ENCODE measurements around the gene NXPH3. TPM values are rescaled to one million over a fixed set of nuclear protein-coding genes. Genes with fewer than 3 reads are reported as not detected.

NXPH3 gene
- total and polyA plus RNA-seq, 2 of the 13 experiments (the other 11 are each of a cell fraction or from before 2014, with no cell fraction given) = 0.04 to 0.58 TPM

DNA sequence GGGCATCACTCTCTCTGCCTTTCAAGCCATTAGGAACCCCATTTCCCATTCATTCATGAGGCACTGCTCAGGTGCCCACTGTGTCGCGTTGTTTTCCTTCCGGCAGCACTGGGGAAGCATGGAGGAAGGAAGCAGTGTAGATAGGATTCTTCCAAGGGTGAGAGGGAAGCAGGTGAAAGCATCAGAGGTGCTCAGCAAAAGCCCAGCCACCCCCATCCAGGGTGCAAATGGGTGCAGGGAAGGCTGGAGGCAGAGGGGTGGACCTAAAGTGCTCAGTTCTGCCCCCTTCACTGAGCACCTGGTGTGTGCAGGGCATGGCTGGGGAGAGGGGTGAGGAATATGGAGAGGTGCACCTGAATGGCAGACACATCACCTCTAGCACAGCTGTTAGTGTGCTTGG, 3.4 kb upstream of the NXPH3 start (continued):
- TF ChIP-seq, protein P1, sequence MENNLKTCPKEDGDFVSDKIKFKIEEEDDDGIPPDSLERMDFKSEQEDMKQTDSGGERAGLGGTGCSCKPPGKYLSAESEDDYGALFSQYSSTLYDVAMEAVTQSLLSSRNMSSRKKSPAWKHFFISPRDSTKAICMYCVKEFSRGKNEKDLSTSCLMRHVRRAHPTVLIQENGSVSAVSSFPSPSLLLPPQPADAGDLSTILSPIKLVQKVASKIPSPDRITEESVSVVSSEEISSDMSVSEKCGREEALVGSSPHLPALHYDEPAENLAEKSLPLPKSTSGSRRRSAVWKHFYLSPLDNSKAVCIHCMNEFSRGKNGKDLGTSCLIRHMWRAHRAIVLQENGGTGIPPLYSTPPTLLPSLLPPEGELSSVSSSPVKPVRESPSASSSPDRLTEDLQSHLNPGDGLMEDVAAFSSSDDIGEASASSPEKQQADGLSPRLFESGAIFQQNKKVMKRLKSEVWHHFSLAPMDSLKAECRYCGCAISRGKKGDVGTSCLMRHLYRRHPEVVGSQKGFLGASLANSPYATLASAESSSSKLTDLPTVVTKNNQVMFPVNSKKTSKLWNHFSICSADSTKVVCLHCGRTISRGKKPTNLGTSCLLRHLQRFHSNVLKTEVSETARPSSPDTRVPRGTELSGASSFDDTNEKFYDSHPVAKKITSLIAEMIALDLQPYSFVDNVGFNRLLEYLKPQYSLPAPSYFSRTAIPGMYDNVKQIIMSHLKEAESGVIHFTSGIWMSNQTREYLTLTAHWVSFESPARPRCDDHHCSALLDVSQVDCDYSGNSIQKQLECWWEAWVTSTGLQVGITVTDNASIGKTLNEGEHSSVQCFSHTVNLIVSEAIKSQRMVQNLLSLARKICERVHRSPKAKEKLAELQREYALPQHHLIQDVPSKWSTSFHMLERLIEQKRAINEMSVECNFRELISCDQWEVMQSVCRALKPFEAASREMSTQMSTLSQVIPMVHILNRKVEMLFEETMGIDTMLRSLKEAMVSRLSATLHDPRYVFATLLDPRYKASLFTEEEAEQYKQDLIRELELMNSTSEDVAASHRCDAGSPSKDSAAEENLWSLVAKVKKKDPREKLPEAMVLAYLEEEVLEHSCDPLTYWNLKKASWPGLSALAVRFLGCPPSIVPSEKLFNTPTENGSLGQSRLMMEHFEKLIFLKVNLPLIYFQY (CRISPR knock-in tag; IDR thresholded peaks at IDR 0.05; ENCODE audit: borderline replicate concordance) = no peak
- TF ChIP-seq, protein P2, sequence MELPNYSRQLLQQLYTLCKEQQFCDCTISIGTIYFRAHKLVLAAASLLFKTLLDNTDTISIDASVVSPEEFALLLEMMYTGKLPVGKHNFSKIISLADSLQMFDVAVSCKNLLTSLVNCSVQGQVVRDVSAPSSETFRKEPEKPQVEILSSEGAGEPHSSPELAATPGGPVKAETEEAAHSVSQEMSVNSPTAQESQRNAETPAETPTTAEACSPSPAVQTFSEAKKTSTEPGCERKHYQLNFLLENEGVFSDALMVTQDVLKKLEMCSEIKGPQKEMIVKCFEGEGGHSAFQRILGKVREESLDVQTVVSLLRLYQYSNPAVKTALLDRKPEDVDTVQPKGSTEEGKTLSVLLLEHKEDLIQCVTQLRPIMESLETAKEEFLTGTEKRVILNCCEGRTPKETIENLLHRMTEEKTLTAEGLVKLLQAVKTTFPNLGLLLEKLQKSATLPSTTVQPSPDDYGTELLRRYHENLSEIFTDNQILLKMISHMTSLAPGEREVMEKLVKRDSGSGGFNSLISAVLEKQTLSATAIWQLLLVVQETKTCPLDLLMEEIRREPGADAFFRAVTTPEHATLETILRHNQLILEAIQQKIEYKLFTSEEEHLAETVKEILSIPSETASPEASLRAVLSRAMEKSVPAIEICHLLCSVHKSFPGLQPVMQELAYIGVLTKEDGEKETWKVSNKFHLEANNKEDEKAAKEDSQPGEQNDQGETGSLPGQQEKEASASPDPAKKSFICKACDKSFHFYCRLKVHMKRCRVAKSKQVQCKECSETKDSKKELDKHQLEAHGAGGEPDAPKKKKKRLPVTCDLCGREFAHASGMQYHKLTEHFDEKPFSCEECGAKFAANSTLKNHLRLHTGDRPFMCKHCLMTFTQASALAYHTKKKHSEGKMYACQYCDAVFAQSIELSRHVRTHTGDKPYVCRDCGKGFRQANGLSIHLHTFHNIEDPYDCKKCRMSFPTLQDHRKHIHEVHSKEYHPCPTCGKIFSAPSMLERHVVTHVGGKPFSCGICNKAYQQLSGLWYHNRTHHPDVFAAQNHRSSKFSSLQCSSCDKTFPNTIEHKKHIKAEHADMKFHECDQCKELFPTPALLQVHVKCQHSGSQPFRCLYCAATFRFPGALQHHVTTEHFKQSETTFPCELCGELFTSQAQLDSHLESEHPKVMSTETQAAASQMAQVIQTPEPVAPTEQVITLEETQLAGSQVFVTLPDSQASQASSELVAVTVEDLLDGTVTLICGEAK (IDR thresholded peaks at IDR 0.05) = no peak
- TF ChIP-seq, protein P2 (CRISPR knock-in tag; IDR thresholded peaks at IDR 0.05) = no peak
- no peak for TF ChIP-seq YEATS4 (CRISPR knock-in tag; IDR thresholded peaks at IDR 0.05; ENCODE audit: borderline replicate concordance)
- TF ChIP-seq, protein P3, sequence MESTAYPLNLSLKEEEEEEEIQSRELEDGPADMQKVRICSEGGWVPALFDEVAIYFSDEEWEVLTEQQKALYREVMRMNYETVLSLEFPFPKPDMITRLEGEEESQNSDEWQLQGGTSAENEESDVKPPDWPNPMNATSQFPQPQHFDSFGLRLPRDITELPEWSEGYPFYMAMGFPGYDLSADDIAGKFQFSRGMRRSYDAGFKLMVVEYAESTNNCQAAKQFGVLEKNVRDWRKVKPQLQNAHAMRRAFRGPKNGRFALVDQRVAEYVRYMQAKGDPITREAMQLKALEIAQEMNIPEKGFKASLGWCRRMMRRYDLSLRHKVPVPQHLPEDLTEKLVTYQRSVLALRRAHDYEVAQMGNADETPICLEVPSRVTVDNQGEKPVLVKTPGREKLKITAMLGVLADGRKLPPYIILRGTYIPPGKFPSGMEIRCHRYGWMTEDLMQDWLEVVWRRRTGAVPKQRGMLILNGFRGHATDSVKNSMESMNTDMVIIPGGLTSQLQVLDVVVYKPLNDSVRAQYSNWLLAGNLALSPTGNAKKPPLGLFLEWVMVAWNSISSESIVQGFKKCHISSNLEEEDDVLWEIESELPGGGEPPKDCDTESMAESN (CRISPR knock-in tag; conservative IDR thresholded peaks at IDR 0.05) = no peak
- TF ChIP-seq RFX3 (CRISPR knock-in tag; IDR thresholded peaks at IDR 0.05) = no peak
- TF ChIP-seq, protein P4, sequence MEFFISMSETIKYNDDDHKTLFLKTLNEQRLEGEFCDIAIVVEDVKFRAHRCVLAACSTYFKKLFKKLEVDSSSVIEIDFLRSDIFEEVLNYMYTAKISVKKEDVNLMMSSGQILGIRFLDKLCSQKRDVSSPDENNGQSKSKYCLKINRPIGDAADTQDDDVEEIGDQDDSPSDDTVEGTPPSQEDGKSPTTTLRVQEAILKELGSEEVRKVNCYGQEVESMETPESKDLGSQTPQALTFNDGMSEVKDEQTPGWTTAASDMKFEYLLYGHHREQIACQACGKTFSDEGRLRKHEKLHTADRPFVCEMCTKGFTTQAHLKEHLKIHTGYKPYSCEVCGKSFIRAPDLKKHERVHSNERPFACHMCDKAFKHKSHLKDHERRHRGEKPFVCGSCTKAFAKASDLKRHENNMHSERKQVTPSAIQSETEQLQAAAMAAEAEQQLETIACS (CRISPR knock-in tag; IDR thresholded peaks at IDR 0.05) = no peak

Measured in HepG2 (cell line).